ENCODE results near the gene TMEM106C.

TMEM106C gene, protein sequence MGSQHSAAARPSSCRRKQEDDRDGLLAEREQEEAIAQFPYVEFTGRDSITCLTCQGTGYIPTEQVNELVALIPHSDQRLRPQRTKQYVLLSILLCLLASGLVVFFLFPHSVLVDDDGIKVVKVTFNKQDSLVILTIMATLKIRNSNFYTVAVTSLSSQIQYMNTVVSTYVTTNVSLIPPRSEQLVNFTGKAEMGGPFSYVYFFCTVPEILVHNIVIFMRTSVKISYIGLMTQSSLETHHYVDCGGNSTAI

GRCh38 chr12:47963340-47964040 is at the start of gene TMEM106C:
TMEM106C (plus strand) TSS chr12:47963596; CDS start chr12:47964237, 641 bp downstream.
- DNase-seq (ENCODE audit: low read depth in 2 of 2), result peak; percentile 79 to 80

DNA sequence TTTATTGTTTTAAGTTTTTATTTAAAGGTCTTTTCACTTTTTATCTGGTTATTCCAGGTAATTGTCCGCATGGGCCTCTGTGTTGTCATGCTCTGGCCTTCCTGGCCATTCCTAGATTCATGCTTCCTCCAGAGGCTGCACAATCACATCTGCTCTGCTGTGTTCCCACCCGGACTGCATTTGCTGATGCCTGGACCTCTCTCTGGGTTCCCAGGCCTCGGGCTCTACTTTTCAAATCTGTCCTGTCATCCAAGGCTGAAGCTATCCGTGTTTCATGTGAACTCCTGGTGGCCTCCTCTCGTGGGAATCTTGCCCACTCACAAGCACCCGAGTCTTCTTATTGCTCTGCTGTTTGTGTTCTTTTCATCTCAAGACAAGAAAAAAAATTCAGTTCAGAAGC is 42.5 kb upstream of the TMEM106C start:
- DNase-seq (ENCODE audit: low read depth in 2 of 2), result no peak

- DNase-seq (ENCODE audit: low read depth in 2 of 2), result no peak
These were observed 41.5 kb upstream of the TMEM106C start for GRCh38 chr12:47921907-47922306.

DNA sequence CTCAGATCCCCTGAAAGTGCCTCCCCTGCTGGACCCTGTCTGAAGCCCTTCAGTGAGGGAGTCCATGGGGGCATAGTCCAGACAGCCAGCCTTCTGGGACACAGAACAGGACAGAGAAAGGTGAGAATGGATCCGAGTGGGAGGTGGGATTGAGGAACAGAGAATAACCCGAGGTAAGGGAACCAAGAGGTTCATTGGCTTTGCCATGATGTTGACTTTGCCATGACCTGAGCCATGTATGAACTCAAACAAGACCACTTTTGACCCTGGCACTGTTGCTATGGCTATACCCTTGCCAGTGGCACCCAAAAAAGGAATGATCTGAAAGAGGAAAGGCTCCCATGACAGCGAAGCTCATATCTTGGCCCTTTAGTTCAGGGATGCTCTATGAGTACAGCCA is 36.0 kb upstream of the TMEM106C start:
- DNase-seq (ENCODE audit: low read depth in 2 of 2), result no peak

DNA sequence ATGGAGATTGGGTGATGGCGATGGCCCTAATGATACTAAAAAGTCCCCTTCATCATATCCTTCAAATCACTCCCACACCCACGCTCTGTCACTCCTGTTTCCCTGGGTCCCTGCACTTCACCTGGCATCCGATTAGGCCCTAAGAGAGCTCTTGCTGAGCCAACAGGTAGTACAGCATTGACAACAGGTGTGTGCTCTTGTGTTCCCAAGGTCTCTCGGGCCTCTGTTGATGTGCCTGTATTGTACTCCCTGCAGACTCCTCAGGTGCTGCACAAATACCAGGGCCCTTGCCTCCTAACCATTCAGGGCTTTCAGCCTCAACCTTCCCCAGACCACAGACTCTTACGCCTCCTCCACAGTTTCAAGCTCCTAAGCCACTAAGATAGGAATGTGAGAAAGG is 32.8 kb upstream of the TMEM106C start:
- no peak for DNase-seq (ENCODE audit: low read depth in 2 of 2)

DNA sequence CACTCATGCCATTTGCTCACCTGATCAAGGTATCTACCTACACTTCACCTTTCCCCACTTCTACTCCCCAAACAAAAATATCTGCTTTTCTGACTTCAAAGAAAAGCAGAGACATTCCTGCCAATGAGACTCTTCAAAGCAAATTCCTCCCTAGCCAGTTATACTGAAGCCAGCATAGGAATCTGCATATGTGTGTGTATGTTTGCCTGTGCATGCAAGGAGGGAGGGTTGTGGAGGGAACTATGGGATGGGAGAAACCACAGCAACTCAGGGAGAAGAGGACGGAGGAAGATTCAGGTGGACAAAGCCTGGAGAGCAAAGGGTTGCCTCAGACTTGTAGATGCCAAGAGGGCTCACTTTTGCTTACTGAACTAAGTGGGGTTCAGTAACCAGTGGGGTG is 32.2 kb upstream of the TMEM106C start:
- no peak for DNase-seq (ENCODE audit: low read depth in 2 of 2)

GRCh38 chr12:47935184-47935583 is 28.2 kb upstream of the TMEM106C start:
- DNase-seq (ENCODE audit: low read depth in 2 of 2), result no peak

- DNase-seq (ENCODE audit: low read depth in 2 of 2), result no peak
These were observed 25.3 kb upstream of the TMEM106C start for GRCh38 chr12:47938093-47938492.

- no peak for DNase-seq (ENCODE audit: low read depth in 2 of 2)
These were observed 24.8 kb upstream of the TMEM106C start for GRCh38 chr12:47938594-47938993.

GRCh38 chr12:47939009-47939601 is 24.3 kb upstream of the TMEM106C start:
- no peak for DNase-seq (ENCODE audit: low read depth in 2 of 2)

DNA sequence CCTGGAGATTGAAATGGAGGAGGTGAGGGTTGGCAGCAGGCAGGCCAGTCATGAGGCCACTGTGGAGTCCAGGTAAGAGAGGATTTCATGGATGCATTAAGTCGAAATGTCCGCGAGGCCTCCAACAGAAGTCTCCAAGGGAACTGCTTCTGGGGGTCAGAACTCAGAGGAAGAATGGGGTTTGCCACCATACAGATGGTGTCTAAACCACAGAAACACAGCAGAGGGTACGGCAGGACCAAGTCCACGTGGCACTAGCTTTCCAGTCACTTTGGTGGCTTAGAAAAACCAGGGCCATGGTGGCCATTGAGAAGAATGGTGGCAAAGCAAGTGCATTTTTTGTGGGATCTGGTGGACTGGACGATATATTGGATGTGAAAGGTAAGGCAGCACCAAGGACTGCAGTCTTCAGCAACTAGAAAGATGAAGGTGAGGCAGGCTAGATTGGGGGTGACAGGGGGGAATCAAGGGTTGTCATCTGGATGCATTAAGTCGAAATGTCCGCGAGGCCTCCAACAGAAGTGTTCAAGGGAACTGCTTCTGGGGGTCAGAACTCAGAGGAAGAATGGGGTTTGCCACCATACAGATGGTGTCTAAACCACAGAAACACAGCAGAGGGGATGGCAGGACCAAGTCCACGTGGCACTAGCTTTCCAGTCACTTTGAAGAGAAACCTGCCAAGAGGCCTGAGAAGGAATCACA is 22.5 kb upstream of the TMEM106C start:
- no peak for DNase-seq (ENCODE audit: low read depth in 2 of 2)

GRCh38 chr12:47941475-47941780 is 22.0 kb upstream of the TMEM106C start:
- DNase-seq (ENCODE audit: low read depth in 2 of 2), result no peak

GRCh38 chr12:47941871-47942613 is 21.4 kb upstream of the TMEM106C start:
- no peak for DNase-seq (ENCODE audit: low read depth in 2 of 2)

DNA sequence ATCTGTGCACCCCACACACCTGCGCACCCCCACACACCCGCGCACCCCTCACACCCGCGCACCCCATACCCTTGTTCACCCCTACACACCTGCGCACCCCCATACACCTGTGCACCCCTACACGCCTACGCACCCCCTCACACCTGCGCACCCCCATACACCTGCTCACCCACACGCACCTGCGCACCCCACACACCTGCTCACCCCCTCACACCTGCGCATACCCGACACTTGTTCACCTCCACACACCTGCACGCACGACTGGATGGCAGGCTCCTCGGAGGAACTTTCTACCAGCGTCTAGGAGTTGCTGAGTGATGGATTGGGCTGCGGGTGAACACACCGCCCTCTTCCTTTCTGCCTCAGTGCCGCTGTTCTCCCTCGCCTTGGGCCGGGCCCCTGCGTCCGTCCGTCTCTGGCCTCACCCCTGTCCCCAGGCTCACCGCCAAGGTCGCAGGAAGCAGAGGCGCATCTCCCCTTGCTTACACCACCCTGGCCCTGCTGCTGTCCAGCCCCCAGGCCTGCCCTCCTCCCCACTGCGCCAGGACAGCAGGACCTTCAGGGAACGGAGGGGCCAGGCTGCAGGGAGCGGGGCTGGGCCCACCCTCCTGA is 20.7 kb upstream of the TMEM106C start:
- no peak for DNase-seq (ENCODE audit: low read depth in 2 of 2)

DNA sequence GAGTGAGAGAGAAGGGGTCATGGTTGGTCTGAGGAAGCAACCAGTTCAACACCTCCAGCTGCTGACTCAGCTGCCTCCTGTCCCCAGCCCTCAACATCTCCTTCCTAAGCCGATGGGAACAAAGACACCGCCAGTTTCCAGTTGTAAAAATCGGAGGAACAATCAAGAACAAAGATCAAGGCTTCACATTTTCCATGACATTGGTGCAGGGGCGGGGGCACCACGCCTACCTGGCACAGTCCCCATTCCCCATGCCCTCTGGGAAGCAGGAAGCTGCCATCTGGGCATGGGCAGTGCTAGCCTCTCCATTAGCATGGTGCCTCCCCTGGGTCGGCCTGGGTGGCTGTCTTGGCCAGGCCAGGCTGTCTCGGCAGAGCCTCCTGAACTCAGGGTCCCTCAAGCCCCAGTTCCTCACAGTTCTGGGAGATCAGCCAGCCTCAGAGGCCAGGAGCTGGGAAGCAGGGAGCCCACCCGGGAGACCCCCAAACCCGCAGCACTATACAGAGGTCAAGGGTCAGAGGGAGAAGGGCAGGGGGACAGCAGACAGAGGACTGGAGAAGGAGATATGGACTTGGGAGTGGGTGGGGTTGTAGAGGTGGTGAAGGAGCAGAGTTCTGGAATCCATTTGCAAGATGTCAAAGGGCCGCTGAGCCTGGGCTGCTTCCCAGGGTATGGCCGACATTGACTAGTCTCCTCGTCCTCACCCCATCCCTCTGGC is 19.6 kb upstream of the TMEM106C start:
- DNase-seq (ENCODE audit: low read depth in 2 of 2), result no peak

GRCh38 chr12:47944685-47945340 is 18.6 kb upstream of the TMEM106C start:
- no peak for DNase-seq (ENCODE audit: low read depth in 2 of 2)

DNA sequence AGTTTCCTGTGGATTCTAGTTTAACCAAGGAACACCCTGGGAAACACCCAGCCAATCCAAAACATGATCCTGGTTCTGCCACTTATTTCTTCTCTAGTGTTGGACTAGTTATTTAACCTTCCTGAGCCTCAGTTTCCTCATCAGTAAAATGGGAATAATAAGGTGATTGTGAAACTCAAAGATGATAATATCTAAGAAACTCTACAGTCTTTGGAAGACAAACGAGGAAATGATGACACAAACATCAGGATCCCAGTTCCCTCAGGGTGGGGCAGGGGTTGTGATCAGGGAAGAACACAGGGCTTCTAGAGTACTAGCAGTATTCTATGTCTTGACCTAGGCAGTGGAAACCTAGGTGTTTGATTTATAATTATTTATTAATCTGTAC is 18.1 kb upstream of the TMEM106C start:
- no peak for DNase-seq (ENCODE audit: low read depth in 2 of 2)

GRCh38 chr12:47946413-47947323 is 16.7 kb upstream of the TMEM106C start:
- no peak for DNase-seq (ENCODE audit: low read depth in 2 of 2)

DNA sequence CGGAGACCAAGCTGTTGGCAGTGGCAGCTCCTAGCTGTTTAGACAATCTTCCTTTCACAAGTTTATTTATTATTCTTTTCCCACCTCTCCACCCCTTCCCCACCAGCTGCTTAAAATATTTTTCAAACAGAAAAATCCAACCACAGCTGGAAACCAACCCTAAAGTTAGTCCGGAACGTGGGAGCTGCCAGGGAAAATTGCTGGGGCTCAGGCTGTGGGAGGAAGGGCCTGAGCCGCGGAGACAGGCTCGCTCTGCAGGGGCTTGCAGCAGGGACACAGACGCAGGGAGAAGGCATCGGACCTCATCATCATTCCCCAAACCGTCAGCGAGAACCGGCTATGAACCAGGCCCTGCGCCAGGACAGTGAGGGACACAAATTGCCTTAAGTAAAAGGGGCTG is 16.1 kb upstream of the TMEM106C start:
- no peak for DNase-seq (ENCODE audit: low read depth in 2 of 2)
